C1 segment of cervical spinal cord (tissue), 14 donors: ENCODE results near the gene HNRNPA1.

Experiments used
- DNase-seq, 14 donors: peaks; one replicate each; lab custom pipeline; 2025; lab: John Stamatoyannopoulos, UW

HNRNPA1 gene

DNA sequence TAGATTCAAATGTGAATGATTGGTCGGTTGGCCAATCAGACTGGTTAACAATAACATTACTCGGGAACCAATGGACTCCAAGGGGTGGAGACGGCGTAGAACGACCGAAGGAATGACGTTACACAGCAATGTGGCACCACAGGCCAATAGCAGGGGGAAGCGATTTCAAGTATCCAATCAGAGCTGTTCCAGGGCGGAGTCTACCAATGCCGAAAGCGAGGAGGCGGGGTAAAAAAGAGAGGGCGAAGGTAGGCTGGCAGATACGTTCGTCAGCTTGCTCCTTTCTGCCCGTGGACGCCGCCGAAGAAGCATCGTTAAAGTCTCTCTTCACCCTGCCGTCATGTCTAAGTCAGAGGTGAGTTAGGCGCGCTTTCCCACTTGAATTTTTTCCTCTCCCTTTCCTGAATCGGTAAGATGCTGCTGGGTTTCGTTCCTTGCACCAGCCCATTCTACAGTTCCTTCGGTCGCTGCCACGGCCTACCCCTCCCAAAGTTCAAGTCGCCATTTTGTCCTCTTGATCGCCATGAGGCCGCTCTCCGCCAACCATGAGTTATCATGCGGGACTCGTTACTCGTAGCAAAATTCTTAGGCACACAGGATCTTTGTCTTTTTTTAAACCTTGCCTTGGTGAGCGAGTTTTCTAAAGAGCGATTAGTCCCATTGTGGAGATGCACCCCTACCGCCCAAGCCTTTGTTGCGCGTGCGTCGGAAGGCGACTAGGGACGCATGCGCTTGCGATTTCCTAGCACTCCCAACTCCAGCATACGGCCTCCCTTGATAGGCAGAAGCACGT lies at the start of gene HNRNPA1:
HNRNPA1 (plus strand) TSS at position 259 of the 793 bp plus-strand sequence; CDS start at position 341, 82 bp downstream.
- peak; percentile 65 to 99 (median 96) for DNase-seq

DNA sequence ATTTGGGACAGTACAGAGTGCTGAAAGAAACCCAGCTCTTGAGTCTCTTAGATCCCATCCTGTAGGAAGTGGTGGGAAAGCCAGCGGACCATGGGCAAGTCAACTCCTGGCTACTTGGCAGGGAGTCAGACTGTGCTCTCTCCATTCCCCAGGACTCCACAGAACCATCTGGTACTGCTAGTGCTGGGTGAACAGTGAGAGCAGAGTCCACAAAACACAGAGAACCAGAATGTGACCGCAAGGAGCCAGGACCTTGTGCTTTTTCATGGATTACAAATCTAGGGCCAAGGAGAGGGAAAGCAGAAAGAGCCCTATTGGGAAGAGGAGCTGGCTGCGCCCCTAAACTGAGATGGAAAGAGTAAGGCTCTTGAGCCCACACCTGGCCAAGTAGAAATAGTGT lies 49.3 kb upstream of the HNRNPA1 start:
- DNase-seq: peak in 1 of 14 donors; percentile 84

DNA sequence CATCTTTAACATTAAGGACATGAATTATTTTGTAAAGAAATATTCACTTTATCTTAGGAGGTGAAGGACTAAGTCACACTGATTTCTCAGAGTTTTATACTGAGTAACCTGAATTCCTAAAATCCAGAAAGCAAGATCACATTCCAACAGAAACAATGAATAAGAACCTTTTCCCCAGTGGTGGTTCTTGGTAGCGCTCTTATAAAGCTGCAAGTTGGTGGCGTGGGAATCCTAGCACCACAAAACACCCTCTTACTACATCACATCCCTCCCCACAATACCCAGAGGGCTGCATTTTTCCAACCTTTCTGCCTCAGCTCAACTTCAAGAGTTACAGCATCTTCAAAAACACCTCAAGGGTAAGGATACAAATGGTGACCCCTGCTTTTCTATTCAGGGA lies 47.7 kb upstream of the HNRNPA1 start:
- no peak for DNase-seq

DNA sequence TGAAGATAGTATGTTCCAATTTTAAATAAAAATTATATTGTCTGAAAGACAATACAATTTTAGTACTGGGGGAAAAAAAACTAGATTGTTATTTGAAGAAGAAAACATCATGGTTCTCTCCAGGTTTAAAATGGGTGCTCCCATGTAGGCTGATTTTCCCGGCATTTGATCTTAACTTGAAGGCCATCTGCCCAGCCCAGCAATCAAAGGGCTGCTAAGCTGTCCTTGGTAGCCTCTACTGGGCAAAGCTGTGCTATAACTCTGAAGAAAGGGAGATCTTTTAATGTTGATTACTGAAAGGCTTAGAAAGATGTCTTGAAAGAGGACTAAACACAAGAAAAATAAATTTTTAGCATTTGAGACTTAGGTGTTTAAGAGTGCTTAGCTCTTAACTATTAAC lies 42.0 kb upstream of the HNRNPA1 start:
- no peak for DNase-seq

DNA sequence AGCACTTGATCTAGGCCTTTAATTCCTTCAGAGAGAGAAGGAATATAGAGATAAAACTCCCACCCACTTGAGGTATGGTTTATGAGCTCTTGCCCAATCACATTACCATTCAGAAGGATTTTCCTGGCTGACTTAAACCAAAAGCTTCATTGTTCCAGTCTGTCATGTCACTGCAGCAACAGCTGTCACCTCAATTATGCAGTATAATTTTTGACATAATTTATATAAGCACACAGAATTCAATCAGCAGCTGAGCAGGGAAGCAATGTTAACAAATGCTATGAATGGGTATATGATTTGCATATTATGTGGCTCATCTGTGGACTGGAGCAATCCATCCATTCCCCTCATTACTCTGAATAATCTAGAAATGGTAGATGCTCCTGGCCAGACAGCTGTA lies 40.9 kb upstream of the HNRNPA1 start:
- DNase-seq: no peak

DNA sequence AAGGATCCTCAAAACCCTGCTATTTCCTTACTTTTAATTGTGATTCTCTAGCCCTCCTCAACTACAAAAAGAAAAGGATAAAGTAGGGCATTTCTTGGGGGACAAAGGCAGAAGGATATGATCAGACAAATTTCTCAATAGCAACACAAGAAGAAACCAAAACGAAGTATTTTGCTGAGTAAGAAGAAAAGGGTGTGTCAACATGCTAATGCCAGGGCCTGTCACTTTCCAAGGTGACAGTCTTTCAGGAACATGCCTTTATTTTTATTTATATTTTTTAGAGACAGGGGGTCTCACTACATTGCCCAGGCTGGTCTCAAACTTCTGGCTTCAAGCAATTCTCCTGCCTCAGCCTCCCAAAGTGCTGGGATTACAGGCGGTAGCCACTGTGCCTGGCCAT lies 40.4 kb upstream of the HNRNPA1 start:
- DNase-seq: no peak

DNA sequence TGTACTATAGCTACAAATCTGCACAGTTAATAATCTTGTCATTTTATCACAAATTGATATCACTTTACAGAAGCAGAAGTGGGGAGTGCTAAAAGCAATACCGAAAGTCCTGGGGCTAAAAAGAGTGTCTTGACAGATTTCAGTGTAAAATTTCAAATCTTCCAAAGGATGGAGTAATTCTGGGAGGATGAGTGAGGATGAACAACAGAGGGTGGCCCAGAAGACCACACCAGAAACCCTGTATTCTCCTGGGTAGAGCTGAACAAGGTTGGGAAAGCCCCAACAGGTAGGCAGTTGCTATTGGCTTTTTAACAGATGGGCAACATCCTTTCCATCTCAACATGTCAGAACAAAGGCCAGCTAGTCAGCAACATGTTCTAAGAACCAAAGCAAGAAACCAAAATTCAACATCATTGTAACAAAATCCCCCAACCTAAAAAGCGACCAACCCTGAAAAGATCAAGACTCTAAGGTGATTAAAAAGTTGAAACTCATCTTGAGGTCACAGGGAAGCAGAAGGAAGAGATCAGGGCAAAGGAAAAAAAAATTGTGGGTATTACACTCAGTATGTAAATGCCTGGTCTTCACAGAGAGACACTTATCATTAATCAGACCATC lies 39.4 kb upstream of the HNRNPA1 start:
- DNase-seq: no peak

DNA sequence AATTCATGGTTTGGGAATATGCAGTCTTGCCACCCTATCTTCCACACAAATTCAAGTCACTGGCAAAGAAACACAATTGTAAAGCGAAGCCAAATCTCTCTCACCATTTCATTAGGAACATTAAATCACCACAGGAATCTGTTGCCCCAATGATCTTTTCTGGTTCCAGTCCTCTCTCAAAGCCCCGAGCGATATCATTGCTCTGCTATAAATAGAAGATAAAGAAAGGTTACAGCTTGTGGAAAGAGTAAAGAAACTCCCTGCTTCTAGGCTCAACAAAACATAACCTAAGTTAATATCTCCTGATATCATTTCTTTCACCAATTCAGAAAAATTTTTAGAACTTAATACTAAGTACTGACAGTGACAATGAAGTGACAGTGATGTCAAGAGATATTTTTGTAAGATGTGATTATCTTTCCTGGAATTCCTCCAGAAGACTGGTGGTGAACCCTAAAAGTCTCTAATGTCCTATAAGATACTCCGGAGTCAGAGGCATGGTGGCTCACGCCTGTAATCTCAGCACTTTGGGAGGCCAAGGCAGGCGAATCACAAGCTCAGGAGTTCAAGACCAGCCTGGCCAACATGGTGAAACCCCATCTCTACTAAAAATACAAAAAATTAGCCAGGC lies 34.4 kb upstream of the HNRNPA1 start:
- DNase-seq: no peak

DNA sequence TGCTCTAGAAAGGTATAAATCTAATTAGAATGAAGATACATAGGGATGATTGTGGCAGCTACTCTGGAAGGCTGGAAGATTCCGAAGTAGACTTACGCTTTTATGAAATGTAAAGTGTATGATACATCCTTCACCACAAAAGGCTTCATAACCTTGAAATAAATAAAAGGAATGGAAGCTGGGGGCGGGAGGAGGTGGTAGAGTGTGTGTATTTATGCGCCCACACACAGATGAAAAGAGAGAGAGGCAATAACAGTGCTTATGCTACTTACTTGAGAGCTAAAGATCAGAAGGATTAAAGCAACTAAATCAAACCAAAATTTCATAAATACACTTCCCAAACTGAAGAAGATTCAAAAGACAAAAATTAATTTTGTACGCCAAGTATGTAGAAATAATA lies 31.0 kb upstream of the HNRNPA1 start:
- DNase-seq: no peak

DNA sequence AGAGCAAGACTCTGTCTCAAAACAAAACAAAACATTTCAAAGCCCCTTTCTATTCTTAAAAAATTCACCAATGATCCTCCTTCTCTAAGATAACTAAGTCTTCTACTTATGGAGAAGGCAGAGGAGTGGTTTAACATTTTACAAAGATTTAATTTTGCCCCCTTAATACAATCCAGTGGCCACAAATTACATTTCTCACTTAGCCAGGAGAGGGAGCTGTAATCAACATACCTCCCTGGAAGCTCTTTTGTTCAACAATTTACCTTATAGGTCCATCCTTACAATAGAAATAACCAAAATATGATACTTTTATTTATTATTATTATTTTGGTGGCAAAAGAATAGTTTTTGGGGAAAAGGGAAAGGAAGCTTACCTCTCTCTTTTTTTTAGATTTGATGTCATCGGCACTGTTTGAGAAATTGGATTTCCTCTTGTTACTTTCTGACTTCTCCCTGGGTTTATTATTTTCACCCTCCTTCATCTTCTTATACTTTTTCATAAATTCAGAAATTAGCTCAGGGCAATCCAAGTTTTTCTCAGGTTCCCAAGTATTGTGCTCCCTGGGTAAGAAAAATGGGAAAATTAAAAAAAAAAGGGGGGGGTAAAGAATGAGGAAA lies 28.8 kb upstream of the HNRNPA1 start:
- peak in 1 of 14 donors; percentile 3 for DNase-seq

DNA sequence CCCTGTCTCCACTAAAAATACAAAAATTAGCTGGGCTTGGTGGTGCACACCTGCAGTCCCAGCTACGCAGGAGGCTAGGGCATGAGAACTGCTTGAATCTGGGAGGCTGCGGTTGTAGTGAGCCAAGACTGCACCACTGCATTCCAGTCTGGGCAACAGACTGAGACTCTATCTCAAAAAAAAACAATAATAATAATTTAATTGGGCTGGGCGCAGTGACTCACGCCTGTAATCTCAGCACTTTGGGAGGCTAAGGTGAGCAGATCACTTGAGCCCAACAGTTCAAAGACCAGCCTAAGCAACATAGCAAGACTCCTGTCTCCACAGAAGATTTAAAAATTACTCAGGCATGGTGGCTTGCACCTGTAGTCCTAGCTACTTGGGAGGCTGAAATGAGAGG lies 27.3 kb upstream of the HNRNPA1 start:
- no peak for DNase-seq

DNA sequence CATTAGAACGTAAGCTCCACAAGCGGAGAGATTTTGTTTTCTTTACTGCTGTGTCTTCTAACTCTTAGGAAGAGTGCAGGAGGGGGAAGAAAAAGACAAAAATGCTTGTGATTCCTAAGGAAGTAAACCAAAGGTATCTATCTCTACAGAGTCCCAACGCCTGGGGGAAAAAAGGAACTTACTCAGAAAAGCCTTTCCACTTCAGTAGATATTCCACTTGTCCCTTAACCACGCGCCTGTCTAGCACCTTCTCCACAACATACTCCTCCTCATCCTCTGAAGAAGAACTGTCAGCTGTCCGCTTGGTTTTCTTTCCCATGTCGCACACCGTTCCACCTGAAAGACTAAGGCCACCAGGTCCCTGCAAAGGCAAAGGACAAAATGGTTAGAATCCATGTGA lies 23.2 kb upstream of the HNRNPA1 start:
- DNase-seq: peak in 1 of 14 donors; percentile 8

DNA sequence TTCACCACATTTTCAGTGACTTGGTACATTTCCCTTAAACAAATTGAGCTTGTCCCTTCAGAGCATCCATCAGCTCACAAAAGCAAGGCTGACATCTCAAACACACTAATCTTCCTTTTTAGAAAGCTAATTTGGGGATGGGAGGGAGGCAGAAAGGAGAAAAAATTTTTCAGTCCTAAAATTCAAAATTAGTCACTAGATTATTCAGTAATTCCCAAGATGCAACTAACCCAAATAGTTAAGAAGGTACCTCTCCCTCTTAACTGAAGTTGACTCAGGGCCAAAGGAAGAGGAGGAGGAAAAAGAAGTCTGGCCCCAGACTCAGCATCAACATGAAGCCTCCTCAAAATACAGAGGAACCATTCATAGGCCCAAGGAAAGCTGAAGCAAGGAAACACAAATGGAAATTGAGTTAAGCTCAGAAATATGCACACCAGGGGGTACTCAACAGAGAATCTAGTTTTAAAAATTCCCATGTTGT lies 22.3 kb upstream of the HNRNPA1 start:
- no peak for DNase-seq

DNA sequence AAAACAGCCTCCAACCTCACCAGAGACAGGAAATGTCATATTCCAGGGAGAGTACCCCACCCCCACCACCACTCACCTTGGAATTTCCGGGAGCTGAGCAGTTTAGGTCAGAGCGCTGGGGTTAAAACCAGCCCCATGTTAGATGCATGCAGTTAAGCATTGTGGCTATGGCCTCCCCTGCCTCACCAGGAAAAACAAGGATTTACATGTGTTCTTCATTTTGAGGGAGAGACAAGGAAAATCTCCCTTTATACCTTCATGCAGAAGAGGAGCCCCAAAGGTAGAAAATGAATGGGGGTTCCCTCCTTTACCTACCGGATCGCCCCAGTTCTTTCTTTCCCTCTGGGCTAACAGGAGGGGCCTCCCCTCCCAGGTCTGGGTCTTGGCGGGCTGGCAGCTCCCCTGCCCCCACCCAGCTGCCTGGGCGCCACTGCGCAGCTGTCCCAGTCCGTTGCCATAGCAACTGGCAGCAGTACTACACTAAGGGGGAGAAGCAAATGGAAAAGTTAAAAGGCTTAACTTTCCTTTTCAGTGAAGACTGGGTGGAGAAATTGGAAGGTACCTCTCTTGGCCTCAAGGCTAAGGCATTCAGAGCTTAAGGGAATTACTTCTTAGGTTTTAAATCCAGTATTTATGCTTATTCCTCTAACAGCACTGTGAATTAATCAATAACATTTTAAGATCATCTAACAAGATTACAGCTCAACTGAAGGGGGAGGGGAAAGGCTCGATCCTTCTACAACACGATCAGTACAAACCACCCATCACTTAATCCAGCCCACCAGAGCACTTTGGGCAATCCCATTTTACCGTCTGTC lies 21.1 kb upstream of the HNRNPA1 start:
- peak in 13 of 14 donors; percentile 25 to 85 (median 56) for DNase-seq

DNA sequence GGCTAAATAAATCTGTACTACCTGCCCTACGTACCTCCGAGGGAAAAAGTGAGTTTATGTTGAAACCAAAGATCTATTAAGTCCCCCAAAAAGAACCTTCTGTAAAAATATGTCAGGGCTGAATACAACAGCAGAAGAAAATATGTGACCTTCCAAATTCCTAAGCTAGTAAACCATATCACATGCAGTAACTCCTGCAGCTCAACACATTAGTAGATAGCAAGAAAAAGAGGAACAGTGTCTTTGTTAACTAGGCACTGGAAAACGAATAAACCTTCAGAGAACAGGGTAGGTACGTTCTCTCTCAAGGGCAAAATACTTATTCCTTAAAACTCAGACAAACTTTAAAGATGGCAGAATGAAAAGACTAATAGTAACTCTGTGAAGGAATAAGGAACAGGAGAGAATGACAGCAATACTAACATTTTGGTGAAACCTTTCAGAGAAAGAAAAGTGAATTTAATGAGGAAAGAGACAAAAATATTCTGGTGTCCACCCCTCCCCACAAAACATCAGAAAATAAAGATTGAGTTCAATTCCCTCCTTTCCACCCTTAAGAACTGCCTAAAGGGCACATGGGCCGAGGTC lies 18.6 kb upstream of the HNRNPA1 start:
- DNase-seq: no peak

DNA sequence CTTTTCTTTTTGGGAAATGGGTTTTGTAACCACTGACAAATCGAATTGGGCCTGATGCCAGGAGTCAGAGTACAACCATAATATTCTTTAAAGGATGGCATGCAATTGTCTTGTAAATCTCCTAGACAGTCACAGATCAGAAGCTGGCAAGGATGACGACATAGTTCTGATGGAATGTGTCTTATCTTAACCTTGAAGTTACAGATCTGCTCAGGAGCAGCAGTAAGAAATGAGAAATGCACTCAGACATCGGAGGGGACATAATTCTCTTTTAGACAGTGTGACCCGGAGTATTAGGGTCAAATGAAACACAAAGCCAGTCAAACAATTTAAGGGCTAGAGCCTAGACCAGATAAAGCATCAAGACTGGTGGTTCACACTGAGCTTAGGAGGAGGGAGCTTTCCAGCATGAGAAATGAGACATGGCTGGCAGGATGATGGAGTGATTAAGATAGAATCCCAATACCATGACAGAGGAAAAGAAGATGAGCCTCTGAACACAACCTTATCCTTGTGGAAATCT lies 18.1 kb upstream of the HNRNPA1 start:
- DNase-seq: no peak

DNA sequence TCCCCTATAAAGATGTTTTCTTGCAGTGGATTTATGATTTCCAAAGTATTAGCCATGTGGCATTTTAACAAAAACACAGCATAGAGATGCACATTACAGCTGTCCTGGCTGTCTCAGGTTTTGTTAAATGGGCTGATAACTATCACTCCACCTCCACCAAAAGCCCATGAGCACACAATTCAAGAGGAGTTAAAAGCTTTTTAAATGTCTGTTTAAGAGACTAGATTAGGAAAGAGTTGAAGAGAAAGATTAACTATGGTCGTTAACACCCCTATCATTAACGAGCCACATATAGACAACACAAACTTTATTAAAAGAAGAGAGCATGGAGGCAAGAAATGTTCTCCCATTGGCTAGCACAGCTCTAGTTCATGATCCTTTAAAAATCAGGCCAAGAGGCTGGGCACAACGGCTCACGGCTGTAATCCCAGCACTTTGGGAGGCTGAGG lies 15.1 kb upstream of the HNRNPA1 start:
- DNase-seq: no peak

DNA sequence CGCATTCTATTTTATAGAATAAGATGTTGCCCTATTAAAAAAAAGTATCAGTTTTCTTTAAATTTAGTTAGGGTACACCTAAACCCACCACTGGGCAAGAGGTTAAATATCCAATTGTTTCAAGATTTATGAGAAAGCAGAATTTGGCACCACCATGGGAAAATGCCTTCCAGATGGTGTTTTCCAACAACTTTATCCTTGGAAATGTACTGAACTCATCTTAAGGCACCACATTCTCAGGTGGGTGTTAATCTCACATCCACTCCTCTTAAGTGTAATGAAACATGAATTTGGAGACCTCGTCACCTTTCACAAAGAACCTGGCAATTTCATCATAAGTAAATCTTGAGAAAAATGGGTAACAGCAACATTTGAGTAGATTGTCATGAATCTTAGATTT lies 13.7 kb upstream of the HNRNPA1 start:
- DNase-seq: no peak

DNA sequence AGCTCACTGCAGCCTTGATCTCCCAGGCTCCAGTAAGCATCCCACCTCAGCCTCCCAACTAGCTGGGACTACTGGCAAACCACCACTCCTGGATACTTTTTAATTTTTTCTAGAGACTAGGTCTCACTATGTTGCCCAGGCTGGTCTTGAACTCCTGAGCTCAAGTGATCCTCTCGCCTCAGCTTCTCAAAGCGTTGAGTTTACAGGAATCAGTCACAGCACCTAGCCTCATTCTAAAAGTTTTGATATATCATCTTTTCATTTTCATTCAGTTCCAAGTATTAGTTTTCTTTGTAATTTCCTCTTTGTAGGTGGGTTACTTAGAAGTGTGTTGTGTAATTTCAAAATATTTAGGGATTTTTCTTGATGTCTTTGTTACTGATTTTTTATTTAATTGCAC lies 10.2 kb upstream of the HNRNPA1 start:
- DNase-seq: no peak

DNA sequence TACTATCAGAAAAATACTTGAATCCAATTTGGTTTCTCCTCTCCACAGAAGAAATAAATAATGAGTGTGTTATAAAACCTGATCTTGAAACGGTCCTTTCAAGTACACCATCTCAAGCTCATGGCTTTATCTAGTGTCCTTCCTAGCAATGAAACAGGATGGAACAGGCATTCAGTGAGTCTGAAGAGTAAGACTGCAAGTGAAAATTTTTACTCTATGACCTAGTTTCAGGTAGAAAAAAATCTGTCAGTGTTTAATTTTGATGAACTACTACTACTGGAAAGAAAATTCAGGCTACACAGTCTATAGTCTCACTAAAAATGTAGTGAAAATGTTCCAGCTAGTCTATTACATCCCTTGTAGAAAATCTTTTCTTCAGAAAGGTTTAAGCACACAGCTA lies 8.3 kb upstream of the HNRNPA1 start:
- DNase-seq: no peak

DNA sequence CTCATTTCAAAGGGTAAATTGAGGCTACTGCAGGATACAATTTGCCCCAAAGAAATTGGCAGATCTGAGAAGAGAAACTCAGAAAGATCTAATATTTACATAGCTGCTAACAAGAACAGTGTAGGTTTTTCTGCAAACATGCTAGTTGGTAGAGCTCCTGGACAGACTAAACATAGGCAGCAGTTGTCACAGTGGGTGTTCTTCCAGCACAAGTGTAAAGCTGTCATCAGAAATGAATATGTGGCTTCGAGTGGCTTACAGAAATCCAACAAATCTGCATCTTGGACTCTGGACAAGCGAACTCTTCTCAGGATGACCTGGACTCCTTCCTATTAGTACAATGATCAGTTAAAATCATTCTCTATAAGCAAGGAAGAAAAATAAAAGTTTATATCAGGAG lies 6.5 kb upstream of the HNRNPA1 start:
- DNase-seq: peak in 1 of 14 donors; percentile 91
